IPS-18c (cell line): Measurements from ENCODE around the gene KRTAP10-10.
"Not testable (repeated sequence)": the region's sequence is repeated elsewhere in the genome, so short reads cannot be mapped to it uniquely, and the experiment has no call there.

ENCODE experiments used
- H3K4me3 ChIP-seq: 2 replicates; pipeline ENCODE4 v1.7.0; 2013; ENCODE audit warnings: low read depth, mild to moderate bottlenecking, low read length, moderate library complexity; ENCODE audit not compliant: insufficient read depth
- H3K9me3 ChIP-seq: one replicate; pipeline ENCODE4 v1.6.1; 2013; ENCODE audit warnings: mild to moderate bottlenecking, low read length, moderate library complexity; ENCODE audit not compliant: control insufficient read depth, insufficient read depth

The KRTAP10-10 gene

GRCh38 chr21:44615466-44615865 lies 21.7 kb upstream of the KRTAP10-10 start:
- Histone ChIP-seq H3K4me3 (no peak overlapping the region), H3K9me3 (peaks cover 5% of the 10 kb centered on the region)

- Histone ChIP-seq H3K4me3 (no peak overlapping the region), H3K9me3 (no peaks in the 10 kb centered on the region)
Observed at GRCh38 chr21:44615911-44616590, 21.1 kb upstream of the KRTAP10-10 start.

- Histone ChIP-seq H3K9me3 (no peaks in the 10 kb centered on the region), H3K4me3 (no peak overlapping the region)
Observed at GRCh38 chr21:44616591-44616926, 20.6 kb upstream of the KRTAP10-10 start.

- peaks cover 3% of the 10 kb centered on the region for H3K9me3 ChIP-seq
- no peak overlapping the region for H3K4me3 ChIP-seq
Observed at GRCh38 chr21:44617071-44617501, 20.1 kb upstream of the KRTAP10-10 start.

GRCh38 chr21:44618504-44618903 lies 18.7 kb upstream of the KRTAP10-10 start:
- Histone ChIP-seq H3K9me3 (peaks cover 7% of the 10 kb centered on the region), H3K4me3 (no peak overlapping the region)

GRCh38 chr21:44618909-44619308 lies 18.2 kb upstream of the KRTAP10-10 start:
- H3K4me3 ChIP-seq: no peak overlapping the region
- H3K9me3 ChIP-seq: peaks cover 7% of the 10 kb centered on the region

- Histone ChIP-seq H3K9me3 (peaks cover 7% of the 10 kb centered on the region), H3K4me3 (no peak overlapping the region)
Observed at GRCh38 chr21:44619886-44620285, 17.3 kb upstream of the KRTAP10-10 start.

GRCh38 chr21:44623575-44623974 lies 13.6 kb upstream of the KRTAP10-10 start:
- Histone ChIP-seq H3K4me3 (no peak overlapping the region), H3K9me3 (peaks cover 7% of the 10 kb centered on the region)

- peaks cover 9% of the 10 kb centered on the region for H3K9me3 ChIP-seq
- no peak overlapping the region for H3K4me3 ChIP-seq
Observed at GRCh38 chr21:44625756-44626155, 11.4 kb upstream of the KRTAP10-10 start.

- Histone ChIP-seq H3K4me3 (no peak overlapping the region), H3K9me3 (peaks cover 9% of the 10 kb centered on the region)
Observed at GRCh38 chr21:44626262-44626661, 10.9 kb upstream of the KRTAP10-10 start.

GRCh38 chr21:44626673-44627143 lies 10.4 kb upstream of the KRTAP10-10 start, which contains the start of gene KRTAP10-9:
Gene KRTAP10-9, plus strand, starts transcription at chr21:44627093. Its CDS starts 79 bp downstream, at chr21:44627172.
- peaks cover 9% of the 10 kb centered on the region for H3K9me3 ChIP-seq

GRCh38 chr21:44627181-44627822 lies 9.9 kb upstream of the KRTAP10-10 start:
- H3K4me3 ChIP-seq, H3K9me3 ChIP-seq: not testable (repeated sequence)

More at GRCh38 chr21:44626673-44627143, 10.4 kb upstream of the KRTAP10-10 start, which contains the start of gene KRTAP10-9:
- H3K4me3 ChIP-seq: no peak within 1 kb of the TSS

- not testable (repeated sequence) for H3K9me3 ChIP-seq, H3K4me3 ChIP-seq
Observed at GRCh38 chr21:44627831-44628233, 9.3 kb upstream of the KRTAP10-10 start.

GRCh38 chr21:44628707-44629391 lies 8.3 kb upstream of the KRTAP10-10 start:
- Histone ChIP-seq H3K9me3 (peaks cover 2% of the 10 kb centered on the region), H3K4me3 (no peak overlapping the region)

- peaks cover 2% of the 10 kb centered on the region for H3K9me3 ChIP-seq
- H3K4me3 ChIP-seq: no peak overlapping the region
Observed at GRCh38 chr21:44630440-44630839, 6.7 kb upstream of the KRTAP10-10 start.

GRCh38 chr21:44632067-44632466 lies 5.1 kb upstream of the KRTAP10-10 start:
- H3K9me3 ChIP-seq: peaks cover 2% of the 10 kb centered on the region
- H3K4me3 ChIP-seq: no peak overlapping the region

GRCh38 chr21:44636209-44637017 lies 743 bp upstream of the KRTAP10-10 start:
- Histone ChIP-seq H3K9me3 (no peaks in the 10 kb centered on the region), H3K4me3 (no peak overlapping the region)
